ENCODE data around the gene TUBB.
"Not testable (repeated sequence)": the region's sequence is repeated elsewhere in the genome, so short reads cannot be mapped to it uniquely, and the experiment has no call there.

TUBB gene

DNA sequence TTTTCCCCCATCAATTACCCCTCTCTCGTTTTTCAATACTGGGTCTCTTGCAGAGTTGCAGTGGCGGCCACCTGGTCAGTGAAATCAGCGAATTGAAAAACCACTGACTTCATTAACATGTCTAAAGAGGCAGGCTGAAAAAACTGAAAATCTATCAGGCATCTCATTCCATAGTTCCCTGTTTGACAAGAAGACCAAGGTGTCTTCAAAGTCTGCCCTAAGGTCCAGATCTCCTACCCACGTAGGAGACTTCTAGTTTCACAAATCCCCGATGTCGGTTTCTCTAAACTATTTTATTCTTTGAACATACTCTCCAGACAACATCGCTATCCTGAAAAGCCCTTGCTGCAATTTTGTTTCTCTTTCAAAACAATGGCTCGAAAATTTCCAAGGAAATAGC lies 796 bp upstream of the TUBB start:
- no peak for DNase-seq

DNA sequence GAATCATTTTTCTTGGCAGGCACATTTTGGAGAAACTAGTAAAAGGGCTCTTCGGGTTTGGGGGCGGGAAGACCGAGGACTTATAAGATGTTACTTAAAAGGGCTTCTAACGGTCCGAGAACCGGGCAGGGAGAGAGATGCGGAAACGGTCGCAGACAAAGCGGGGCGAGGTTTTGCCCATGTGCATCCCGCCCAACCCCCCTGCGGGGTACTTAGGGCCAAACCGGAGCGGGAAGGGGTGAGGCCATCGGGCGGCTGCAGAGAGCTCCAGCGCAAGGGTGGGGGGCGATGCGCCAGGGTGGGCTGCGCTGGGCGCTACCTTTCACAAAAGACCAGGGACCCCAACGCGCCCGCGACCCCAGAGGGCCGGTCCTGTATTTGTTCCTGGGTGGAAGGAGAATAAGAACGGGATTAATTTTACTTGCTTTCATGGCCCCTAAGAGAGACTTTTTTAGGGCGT lies 616 bp downstream of the TUBB start:
- peak; percentile 51 for DNase-seq

DNA sequence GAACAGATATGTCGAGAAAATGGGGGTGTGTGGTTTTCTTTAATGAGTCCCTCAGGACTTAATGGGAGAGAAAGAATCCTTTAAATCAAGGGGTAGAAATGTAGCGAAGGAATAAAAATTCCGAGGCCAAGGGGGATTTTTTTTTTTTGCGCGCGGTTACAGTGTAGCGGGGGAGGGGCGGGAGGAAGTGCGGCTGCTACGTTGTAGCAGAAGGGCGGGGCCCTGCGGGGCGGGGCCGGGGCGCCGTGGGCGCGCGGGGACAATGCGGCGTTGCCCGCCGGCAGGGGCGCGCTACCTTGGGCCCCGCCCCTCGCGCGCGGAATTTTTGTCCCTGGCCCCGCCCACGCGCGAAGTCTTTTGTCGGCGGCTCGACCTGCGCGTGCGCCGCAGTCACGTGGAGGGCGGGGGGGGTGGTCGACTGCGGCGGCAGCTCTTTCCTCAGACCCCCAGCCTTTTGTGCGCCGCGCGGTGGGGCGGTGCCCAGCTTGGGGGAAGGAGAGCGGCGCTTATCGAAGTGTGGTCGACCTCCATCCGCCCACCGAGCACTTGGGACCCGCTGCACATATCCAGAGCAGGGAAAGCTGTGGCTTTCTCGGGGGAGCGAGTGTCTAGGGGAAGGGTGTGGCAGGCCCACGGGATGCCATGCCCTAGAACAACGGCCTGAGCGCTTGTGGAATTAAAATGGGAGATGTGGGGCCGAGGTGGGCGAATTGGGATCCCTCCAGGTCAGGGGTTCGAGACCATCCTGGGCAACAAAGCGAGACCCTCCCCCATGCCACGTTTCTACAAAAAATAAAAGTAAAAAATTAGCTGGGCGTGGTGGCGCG lies 1.3 kb downstream of the TUBB start:
- DNase-seq: peak; percentile 95

DNA sequence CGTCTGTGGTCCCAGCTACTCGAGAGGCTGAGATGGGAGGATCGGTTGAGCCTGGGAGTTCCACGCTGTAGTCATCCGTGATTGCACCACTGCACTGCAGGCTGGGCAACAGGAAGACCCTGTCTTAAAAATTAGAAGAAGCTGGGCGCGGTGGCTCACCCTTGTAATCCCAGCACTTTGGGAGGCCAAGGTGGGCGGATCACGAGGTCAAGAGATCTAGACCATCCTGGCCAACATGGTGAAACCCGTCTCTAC lies 1.8 kb downstream of the TUBB start:
- peak; percentile 21 for DNase-seq

DNA sequence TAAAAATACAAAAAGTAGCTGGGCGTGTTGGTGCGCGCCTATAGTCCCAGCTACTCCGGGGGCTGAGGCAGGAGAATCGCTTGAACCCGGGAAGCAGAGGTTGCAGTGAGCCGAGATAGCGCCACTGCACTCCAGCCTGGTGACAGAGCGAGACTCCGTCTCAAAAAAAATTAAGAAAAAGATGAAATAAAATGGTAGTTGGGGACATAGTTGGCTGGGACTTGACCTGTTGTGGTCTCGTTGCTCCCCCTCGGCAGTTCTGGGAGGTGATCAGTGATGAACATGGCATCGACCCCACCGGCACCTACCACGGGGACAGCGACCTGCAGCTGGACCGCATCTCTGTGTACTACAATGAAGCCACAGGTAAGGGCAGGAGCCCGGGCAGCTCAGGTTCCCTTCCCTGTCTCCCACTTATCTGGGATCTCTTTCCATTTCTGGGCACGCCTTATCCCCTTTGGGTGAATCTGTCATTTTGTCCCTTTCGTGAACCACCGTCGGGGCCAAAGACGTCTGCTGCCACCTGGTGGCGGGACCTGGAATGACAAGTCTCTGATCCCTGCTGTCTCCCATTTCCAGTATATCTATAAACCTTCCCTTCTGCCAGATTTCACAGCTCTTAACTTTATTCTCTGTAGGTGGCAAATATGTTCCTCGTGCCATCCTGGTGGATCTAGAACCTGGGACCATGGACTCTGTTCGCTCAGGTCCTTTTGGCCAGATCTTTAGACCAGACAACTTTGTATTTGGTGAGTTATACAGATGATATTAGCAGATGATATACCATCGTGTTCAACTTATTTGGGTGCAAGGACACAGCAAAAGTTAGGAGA lies 2.3 kb downstream of the TUBB start:
- DNase-seq: peak; percentile 87

DNA sequence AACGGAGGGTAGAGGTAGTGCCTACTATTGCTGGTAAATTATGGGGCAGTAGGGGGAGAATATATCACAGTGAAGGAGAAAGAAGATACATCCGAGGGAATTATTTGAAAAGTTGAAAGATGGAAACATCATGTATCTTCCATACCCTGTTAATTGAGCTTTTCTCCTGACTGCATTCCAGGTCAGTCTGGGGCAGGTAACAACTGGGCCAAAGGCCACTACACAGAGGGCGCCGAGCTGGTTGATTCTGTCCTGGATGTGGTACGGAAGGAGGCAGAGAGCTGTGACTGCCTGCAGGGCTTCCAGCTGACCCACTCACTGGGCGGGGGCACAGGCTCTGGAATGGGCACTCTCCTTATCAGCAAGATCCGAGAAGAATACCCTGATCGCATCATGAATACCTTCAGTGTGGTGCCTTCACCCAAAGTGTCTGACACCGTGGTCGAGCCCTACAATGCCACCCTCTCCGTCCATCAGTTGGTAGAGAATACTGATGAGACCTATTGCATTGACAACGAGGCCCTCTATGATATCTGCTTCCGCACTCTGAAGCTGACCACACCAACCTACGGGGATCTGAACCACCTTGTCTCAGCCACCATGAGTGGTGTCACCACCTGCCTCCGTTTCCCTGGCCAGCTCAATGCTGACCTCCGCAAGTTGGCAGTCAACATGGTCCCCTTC lies 3.1 kb downstream of the TUBB start:
- DNase-seq: not testable (repeated sequence)

DNA sequence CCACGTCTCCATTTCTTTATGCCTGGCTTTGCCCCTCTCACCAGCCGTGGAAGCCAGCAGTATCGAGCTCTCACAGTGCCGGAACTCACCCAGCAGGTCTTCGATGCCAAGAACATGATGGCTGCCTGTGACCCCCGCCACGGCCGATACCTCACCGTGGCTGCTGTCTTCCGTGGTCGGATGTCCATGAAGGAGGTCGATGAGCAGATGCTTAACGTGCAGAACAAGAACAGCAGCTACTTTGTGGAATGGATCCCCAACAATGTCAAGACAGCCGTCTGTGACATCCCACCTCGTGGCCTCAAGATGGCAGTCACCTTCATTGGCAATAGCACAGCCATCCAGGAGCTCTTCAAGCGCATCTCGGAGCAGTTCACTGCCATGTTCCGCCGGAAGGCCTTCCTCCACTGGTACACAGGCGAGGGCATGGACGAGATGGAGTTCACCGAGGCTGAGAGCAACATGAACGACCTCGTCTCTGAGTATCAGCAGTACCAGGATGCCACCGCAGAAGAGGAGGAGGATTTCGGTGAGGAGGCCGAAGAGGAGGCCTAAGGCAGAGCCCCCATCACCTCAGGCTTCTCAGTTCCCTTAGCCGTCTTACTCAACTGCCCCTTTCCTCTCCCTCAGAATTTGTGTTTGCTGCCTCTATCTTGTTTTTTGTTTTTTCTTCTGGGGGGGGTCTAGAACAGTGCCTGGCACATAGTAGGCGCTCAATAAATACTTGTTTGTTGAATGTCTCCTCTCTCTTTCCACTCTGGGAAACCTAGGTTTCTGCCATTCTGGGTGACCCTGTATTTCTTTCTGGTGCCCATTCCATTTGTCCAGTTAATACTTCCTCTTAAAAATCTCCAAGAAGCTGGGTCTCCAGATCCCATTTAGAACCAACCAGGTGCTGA lies 3.9 kb downstream of the TUBB start:
- not testable (repeated sequence) for DNase-seq

DNA sequence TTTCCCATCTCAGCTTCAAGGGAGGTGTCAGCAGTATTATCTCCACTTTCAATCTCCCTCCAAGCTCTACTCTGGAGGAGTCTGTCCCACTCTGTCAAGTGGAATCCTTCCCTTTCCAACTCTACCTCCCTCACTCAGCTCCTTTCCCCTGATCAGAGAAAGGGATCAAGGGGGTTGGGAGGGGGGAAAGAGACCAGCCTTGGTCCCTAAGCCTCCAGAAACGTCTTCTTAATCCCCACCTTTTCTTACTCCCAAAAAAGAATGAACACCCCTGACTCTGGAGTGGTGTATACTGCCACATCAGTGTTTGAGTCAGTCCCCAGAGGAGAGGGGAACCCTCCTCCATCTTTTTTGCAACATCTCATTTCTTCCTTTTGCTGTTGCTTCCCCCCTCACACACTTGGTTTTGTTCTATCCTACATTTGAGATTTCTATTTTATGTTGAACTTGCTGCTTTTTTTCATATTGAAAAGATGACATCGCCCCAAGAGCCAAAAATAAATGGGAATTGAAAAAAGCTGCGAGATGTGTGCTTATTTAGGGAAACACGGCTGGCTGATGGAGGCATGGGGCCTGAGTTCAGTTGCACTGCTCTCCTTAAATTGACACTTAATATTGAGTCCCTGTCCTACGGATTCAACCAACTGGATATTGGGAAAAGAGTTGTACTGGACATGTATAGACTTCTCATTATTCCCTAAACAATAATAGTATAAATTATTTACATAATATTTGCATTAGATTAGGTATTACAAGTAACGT lies 4.9 kb downstream of the TUBB start:
- DNase-seq: no peak

DNA sequence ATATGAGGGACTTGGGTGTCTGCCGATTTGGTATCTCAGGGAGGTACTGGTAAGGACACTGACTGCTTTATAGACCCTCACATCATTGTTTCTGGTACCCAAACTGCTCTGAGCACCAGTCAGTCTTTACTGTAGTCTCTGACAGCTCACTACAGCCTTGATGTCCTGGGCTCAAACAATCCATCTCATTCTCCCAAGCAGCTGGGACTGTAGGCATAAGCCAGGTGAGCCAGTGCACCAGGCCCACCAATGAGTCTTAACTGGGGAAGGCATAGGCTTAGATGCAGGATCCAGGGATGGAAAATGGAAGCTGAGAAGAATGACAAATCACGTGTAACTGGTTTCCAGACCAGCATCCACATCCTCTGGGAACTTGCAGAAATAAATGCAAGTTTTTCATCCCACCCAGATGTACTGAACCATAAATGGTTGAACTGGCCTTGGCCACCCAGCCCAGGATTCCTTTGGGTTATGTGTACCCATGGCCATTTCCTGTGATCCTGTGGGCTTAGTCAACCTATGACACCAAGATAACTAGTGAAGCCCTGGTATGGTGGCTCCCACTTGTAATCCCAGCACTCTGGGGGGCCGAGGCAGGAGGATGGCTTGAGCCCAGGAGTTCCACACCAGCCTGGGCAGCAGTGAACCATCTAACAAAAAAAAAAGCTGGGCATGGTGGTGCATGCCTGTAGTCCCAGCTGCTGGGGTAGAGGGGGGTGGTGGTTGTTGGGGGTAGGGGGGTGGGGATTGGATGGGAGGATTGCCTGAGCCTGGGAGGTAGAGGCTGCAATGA lies 5.8 kb downstream of the TUBB start:
- no peak for DNase-seq

DNA sequence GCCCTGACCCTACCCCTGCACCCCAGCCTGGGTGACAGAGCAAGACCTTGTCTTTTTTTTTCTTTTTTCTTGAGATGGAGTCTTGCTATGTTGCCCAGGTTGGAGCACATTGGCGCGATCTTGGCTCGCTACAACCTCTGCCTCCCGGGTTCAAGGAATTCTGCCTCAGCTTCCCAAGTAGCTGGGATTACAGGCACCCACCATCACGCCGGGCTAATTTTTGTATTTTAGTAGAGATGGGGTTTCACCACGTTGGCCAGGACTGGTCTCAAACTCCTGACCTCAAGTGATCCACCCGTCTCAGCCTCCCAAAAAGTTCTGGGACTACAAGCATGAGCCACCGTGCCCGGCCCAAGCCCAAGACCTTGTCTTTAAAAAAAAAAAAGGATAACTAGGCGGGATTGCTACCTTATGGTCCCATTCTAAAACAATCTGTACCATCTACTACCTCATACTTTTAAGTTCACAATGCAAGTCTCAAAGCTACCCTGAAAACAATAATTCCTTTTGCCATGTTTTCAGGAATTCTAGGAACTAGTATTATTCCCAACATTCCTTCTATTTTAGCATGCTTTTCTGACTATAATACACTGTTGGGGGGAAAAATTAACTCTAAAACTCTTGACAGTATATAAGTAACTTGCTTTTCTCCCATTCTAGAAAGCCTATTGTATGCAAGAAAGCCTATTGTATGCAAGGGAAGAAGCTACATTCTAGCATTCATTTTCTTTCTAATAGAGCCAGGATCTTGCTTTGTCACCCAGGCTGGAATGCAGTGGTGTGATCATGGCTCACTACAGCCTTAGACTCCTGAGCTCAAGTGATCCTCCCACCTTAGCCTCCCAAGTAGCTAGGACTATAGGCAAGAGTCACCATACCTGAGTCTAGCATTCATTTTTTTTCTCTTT lies 6.6 kb downstream of the TUBB start:
- no peak for DNase-seq

DNA sequence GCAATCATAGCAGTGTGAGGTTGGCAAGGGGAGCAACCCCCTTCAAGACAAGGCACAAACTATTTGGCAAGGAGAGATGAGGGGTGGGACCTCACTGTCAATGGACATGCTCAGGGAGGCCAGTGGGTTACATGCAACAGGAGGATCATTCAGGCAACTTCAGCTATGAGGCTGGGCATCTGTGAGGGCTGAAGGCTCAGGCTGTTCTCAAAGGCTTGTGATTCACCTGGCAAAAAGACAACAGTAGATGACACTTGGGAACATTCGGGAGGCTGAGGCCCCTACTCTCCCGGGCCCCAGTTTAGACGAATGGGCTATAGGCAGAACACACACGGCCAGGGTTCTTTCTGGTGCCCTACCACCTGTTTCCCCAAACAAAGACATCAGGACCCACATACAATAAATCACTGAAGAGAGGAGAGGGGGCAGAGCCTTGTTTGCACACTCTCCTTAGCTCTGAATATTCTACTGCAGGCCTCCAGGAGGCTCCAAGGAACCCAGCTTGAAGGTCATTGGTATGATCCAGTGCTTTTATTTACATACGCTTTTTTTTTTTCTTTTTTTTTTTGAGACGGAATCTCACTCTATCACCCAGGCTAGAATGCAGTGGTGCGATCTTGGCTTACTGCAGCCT lies 7.9 kb downstream of the TUBB start:
- no peak for DNase-seq

DNA sequence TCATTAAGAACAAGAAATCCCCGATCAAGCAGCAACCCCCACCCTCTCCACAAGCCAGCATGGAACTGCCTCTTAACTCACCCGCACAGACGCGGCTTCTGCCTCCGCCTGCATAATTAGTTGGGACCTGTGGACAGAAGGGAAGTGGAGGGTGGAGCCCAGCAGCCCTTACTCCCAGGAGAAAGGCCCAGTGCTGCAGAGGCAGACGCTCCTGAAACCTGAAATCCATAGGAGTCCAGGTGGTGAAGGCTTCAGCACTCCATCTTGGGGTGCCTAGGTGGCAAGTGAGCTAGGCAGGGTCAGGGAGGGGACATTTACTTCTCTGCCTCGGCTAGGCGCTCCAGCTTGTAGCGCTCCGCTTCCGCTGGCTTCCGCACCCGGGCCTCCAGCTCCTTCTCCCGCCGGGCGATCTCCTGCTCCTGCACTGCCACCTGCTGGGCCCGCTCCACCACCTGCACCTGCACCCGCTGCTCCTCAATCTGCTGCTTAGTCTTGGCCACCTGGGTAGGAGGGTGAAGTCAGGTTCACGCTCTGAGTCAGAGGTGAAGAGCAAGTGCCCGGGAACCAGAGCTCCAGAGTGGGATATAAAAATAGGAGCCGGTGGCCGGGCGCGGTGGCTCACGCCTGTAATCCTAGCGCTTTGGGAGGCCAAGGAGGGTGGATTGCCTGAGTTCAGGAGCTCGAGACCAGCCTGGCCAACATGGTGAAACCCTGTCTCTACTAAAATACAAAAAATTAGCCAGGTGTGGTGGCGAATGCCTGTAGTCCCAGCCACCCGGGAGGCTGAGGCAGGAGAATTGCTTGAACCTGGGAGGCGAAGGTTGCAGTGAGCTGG lies 10.7 kb downstream of the TUBB start:
- peak; percentile 82 for DNase-seq

DNA sequence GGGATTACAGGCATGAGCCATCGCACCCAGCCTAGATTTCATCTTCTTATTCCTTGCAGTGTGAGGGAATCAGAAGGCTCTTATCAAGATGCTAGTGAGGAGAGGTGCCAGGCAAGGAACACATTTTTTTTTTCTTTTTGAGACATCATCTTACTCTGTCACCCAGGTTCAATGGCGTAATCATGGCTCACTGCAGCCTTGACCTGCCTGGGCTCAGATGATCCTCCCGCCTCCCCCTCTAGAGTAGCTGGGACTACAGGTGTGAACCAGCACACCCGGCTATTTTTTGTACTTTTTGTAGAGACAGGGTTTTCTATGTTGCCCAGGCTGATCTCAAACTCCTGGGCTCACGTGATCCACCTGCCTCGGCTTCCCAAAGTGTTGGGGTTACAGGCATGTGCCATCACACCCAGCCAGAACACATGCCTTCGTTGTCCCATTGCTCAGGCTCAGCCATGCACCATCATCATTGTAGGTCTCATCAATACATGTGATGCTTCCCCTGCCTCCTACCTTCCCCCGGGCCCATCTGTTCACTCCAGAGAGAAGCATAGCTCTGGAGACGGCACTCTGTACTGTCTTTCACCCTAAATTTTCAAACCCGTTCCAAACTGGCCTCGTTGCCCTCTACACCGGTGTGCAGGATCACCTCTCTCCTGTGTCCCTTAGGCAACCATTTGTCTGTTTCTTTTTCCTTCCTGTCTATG lies 12.2 kb downstream of the TUBB start:
- no peak for DNase-seq

DNA sequence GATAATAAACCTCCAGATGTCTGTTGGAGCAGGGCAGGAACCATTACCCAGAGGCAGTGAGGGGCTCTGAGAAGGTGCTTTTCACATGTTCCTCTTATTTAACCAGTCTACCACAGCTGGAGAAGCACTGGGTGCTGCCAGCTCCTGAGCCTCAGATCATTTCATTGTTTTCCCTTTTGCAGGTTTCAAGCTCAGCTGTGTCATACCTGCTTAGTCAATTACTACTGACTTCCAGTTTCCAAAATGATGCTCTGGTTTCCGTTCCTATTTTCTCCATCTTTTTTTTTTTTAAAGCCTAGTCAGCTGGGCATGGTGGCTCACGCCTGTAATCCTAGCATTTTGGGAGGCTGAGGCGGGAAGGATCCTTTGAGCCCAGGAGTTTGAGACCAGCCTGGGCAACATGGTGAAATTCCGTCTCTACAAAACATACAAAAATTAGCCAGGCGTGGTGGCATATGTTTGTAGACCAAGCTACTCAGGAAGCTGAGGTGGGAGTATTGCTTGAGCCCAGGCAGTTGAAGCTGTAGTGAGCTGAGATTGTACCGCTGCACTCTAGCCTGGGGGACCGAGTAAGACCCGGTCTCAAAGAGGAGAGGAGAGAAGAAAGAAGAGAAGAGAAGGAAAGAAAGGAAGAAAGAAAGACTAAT lies 15.6 kb downstream of the TUBB start:
- no peak for DNase-seq

DNA sequence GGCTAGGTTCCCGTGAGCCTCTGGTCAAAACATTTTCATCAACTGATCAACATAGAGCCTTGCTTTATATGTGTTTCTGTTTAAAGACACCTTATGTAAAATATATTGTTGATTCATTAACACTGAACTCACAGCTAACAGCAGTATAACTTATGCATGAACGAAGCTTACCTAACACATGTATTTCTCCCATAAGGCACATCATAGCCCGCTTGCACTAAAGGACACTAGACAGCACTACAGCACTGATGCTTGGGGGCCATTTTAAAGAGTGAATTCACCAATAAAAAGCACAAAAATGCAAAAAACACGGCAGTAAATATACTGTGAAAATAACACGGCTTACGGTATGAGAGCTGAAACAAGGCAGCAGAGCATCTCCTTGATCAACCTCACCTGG lies 18.4 kb downstream of the TUBB start:
- DNase-seq: no peak

DNA sequence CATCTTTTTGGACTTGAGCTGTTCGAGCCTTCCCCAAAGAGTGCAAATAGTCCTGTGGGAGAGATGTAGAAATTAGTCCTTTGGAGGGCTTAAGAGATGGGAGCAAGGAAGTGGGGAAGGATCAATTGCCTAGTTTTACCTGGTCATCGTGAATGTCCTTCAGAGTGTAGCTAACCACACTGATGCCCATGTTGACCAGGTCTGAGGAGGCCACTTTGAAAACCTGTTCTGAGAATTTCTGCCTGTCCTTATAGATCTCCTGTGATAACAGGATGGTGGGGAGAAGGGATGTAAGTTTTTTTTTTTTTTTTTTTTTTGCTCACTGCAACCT lies 20.4 kb downstream of the TUBB start:
- no peak for DNase-seq

DNA sequence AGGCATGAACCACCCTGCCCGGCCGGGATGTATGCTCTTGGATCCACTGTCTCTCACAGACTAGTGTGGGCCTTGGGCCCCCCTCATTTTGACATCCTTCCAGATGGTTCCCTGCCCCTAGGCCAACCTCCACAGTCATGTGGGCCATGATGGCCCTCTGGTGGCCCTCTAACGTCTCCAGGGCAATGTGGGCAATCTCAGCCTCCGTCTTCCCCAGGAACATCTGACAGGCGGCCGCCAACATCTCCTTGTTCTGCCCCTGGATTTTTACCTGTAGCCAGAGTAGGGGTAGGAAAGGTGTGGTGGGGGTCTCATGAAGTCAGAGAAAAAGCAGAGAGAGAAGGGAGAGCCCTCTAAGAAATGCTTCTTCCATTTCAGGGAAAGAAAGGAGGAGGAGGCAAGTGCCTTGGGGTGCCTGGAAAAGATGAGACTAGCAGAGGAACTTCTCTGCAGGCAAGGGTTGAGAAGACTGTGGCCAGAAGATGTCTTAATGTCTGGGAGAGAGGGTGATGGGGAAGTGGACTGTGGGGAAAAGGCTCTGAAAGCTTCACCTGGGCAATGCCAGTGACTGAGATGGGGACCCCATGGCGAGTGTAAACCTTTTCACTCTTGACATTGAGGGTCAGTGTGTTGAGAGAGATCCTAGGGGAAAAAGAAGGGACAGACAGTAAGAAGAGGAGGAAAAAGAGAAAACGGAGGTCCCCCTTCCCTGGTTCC lies 21.1 kb downstream of the TUBB start:
- DNase-seq: no peak
